SK-N-SH treated with all-trans-retinoic acid at 6 μM for 48 hours (cell line): ENCODE results near the gene TANC1.

Source experiments
- ARNTL ChIP-seq: fragments of 450-650 bp; formaldehyde crosslinking; IDR thresholded peaks from 2 replicates; pipeline ENCODE4 v1.5.0; 2020; ENCODE audit warnings: low read depth, mild to moderate bottlenecking, moderate library complexity, borderline replicate concordance
- GLIS3 ChIP-seq: fragments of 250-450 bp; sonication (Bioruptor Pico); IDR thresholded peaks from 2 replicates; pipeline ENCODE4 v1.5.0; 2020; ENCODE audit warnings: mild to moderate bottlenecking, moderate library complexity
- ISL1 ChIP-seq: fragments of 250-450 bp; sonication (Bioruptor Pico); IDR thresholded peaks from 2 replicates; pipeline ENCODE4 v2.1.2; 2022; ENCODE audit warnings: mild to moderate bottlenecking, moderate library complexity
- PATZ1 ChIP-seq: fragments of 250-450 bp; sonication (Bioruptor Pico); IDR thresholded peaks from 2 replicates; pipeline ENCODE4 v1.8.0; 2020; ENCODE audit warnings: mild to moderate bottlenecking, moderate library complexity, borderline replicate concordance
- RARB ChIP-seq: fragments of 250-450 bp; sonication (Bioruptor Pico); IDR thresholded peaks from 2 replicates; pipeline ENCODE4 v1.8.0; 2021; ENCODE audit warnings: mild to moderate bottlenecking, moderate library complexity
- SNAI2 ChIP-seq: fragments of 250-450 bp; sonication (Bioruptor Pico); IDR thresholded peaks from 2 replicates; pipeline ENCODE4 v1.5.0; 2020; ENCODE audit warnings: mild to moderate bottlenecking, moderate library complexity

GRCh38 chr2:159192371-159192918 is 224.0 kb downstream of the TANC1 start:
- TF ChIP-seq ARNTL (no peak), ISL1 (CRISPR knock-in tag) (no peak), SNAI2 (CRISPR knock-in tag) (no peak), RARB (CRISPR knock-in tag) (no peak), PATZ1 (no peak), GLIS3 (CRISPR knock-in tag) (no peak)
